Measurements from ENCODE around the gene PDAP1. TPM values are rescaled to one million over a fixed set of nuclear protein-coding genes. Genes with fewer than 3 reads are reported as not detected.
A peak's percentile ranks its signal among the peaks of the same experiment; 100 is the strongest.

Gene PDAP1
- total and polyA plus RNA-seq, 2 of the 8 experiments (the other 6 are each of a cell fraction or from before 2014, with no cell fraction given), result 26.6 to 169 TPM

GRCh38 chr7:99409192-99409572, 785 bp upstream of the PDAP1 start:
- Histone ChIP-seq H3K4me2 (ENCODE audit: insufficient read depth in 1 of 2, low read depth in 2 of 2, low read length in 2 of 2) (peak overlapping the region; percentile 74 to 87), H3K18ac (ENCODE audit: extremely low read depth, low read length) (peak overlapping the region; percentile 74; the same call in 1 of the 2 replicates), H3K4me3 (ENCODE audit: extremely low read depth in 1 of 4, insufficient read depth in 2 of 4, low read depth in 3 of 4, low read length in 4 of 4) (peak overlapping the region; percentile 93 to 99 (median 97)), H2BK120ac (replicated peaks; ENCODE audit: low read depth, low read length) (no peak overlapping the region), H4K20me1 (replicated peaks in 1 of 2; ENCODE audit: control insufficient read depth in 1 of 2, insufficient read depth in 2 of 2, low read length in 2 of 2) (peaks cover 12 to 17% of the 10 kb centered on the region in 2 experiments), H3K23ac (ENCODE audit: insufficient read length) (no peak overlapping the region), H4K91ac (replicated peaks; ENCODE audit: insufficient read length, low read length) (no peak overlapping the region), H3K4me1 (replicated peaks in 1 of 4; ENCODE audit: control insufficient read depth in 3 of 4, insufficient read depth in 4 of 4, low read length in 3 of 4) (peaks cover 0 to 5% (median 3%) of the 10 kb centered on the region in 4 experiments; a peak in 2 of 7 replicates), H3K23me2 (ENCODE audit: low read depth, low read length) (peaks cover 13% of the 10 kb centered on the region), H2AFZ (ENCODE audit: low read length) (0 out of 2 replicates have a peak overlapping the region, but pooled peaks have one; percentile 1), H3K4ac (replicated peaks; ENCODE audit: insufficient read length, low read depth, low read length) (peak overlapping the region; percentile 46), H2BK20ac (ENCODE audit: low read length) (no peak overlapping the region), H2BK15ac (ENCODE audit: low read length) (no peak overlapping the region), H4K5ac (ENCODE audit: insufficient read length, low read depth, low read length) (peak overlapping the region; percentile 60), H3K36me3 (ENCODE audit: control insufficient read depth in 2 of 4, insufficient read depth in 4 of 4, low read length in 3 of 4) (peaks cover 10 to 41% (median 25%) of the 10 kb centered on the region in 4 experiments), H4K8ac (ENCODE audit: extremely low read depth, insufficient read depth, low read length) (no peak overlapping the region), H3K27me3 (replicated peaks in 1 of 4; ENCODE audit: control insufficient read depth in 3 of 4, extremely low read depth in 1 of 4, insufficient read depth in 3 of 4, low read length in 3 of 4) (no peaks in the 10 kb centered on the region), H3K9ac (replicated peaks in 1 of 4; ENCODE audit: extremely low read depth in 1 of 4, low read depth in 3 of 4, low read length in 3 of 4) (peak overlapping the region; percentile 92 to 99 (median 96)), H3K56ac (replicated peaks; ENCODE audit: insufficient read length, low read depth, low read length) (peak overlapping the region; percentile 24), H3K27ac (ENCODE audit: low read depth, low read length) (peak overlapping the region; percentile 100), H2BK12ac (ENCODE audit: low read depth, low read length) (peak overlapping the region; percentile 55; the same call in 1 of the 2 replicates), H3K9me3 (ENCODE audit: insufficient read depth in 2 of 2, low read depth in 1 of 2, low read length in 1 of 2) (no peaks in the 10 kb centered on the region), H3K79me1 (ENCODE audit: low read depth, low read length) (peaks cover 20% of the 10 kb centered on the region), H2BK5ac (ENCODE audit: low read depth, low read length) (peak overlapping the region; percentile 100), H2AK5ac (ENCODE audit: low read depth, low read length) (0 out of 2 replicates have a peak overlapping the region, but pooled peaks have one; percentile 46), H3K14ac (ENCODE audit: insufficient read length) (no peak overlapping the region), H3K79me2 (ENCODE audit: control insufficient read depth in 1 of 2, insufficient read depth in 2 of 2, low read length in 2 of 2) (peaks cover 34 to 64% of the 10 kb centered on the region in 2 experiments)
- 2% methylated on average over 18 of the region's 18 CpGs; no CpG with 5 or more reads in 1 of the 2 experiments for WGBS, 2 experiments (ENCODE audit: extremely low coverage in 1 of 2, insufficient coverage in 1 of 2, insufficient read length in 1 of 2, insufficient replicate concordance in 2 of 2, low coverage in 1 of 2, low lambda C conversion rate in 2 of 2, missing lambda C conversion rate in 1 of 2)
- DNase-seq (ENCODE audit: low read depth in 1 of 2, low spot score in 2 of 2) (no peak), FAIRE-seq (no peak)
- POLR2A ChIA-PET (ENCODE audit: partially characterized antibody), result interaction anchor here (0.7 to 8.4 kb wide), 35 partner anchors 9 to 529 kb away, joined by 3 to 150 read pairs (median 6); partner anchors contain the start of genes ARPC1A, ARPC1B, ATP5MF and CPSF4
- TF ChIP-seq SP2 (IDR thresholded peaks at IDR 0.05; ENCODE audit: low read length) (no peak), JUN (IDR thresholded peaks at IDR 0.05; ENCODE audit: low read depth, low read length) (no peak), NRF1 (IDR thresholded peaks at IDR 0.05; ENCODE audit: low read depth, low read length) (no peak), ATF3 (IDR thresholded peaks at IDR 0.05; ENCODE audit: insufficient read depth, low read depth, low read length) (no peak), EP300 (IDR thresholded peaks at IDR 0.05; ENCODE audit: borderline replicate concordance in 1 of 2, low read depth in 2 of 2, low read length in 2 of 2) (no peak), CEBPB (IDR thresholded peaks at IDR 0.05; ENCODE audit: low read depth, low read length) (no peak), EGR1 (IDR thresholded peaks at IDR 0.05; ENCODE audit: borderline replicate concordance, low read depth, low read length) (no peak)
- CTCF ChIA-PET (ENCODE audit: partially characterized antibody), result interaction anchor here (0.8 to 1.3 kb wide), 6 partner anchors 9 to 84 kb away, joined by 3 to 8 read pairs (median 3); partner anchors contain the start of gene ARPC1A
